HG02642 (cell line): Measurements from ENCODE around the gene KCNA1.

Experiments used
- ATAC-seq: cut with Tn5 transposase; IDR thresholded peaks from one replicate; pipeline ENCODE4 v1.9.1; 2021; ENCODE audit warnings: mild to moderate bottlenecking; ENCODE audit not compliant: unreplicated experiment, poor library complexity

The KCNA1 gene

DNA sequence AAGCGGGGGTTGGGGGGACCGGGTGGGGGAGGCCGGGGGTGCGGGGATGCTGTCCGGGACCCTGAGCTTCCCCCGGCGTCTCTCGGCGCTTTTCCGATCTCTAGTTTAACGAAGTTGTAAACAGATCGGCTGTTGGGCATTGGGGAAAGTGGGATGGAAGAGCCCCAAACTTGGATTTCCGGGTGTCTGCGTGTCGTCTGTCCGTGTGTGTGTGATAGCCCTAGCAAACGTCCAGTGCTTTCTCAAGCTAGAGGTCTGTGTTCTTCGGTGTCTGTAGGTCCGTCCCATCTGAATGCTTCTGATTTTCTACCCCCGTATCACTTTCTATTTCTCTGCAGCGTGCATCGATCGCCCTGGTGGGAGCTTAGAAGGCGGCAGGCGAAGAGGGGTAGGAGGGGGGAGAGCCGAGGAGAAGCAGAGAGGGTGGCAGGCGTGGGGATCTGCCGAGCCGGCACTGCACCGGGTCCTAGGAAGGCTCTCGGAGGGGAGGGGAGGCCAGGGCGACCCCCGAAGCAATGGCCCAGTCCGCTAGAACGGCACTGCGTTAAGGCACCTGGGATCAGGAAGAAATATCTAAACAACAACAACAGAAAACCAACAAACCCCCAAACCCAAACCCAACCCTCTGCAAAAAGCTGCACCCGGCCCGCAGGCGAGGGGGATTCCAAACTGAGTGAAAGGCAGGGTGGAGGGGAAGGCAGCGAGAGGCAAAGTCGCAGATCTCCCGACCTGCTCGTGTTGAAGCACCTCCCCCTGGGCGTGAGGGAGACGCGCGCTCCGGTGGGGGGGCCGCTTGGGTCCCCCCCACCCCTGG, 1.0 kb downstream of the KCNA1 start:
- ATAC-seq = no peak

DNA sequence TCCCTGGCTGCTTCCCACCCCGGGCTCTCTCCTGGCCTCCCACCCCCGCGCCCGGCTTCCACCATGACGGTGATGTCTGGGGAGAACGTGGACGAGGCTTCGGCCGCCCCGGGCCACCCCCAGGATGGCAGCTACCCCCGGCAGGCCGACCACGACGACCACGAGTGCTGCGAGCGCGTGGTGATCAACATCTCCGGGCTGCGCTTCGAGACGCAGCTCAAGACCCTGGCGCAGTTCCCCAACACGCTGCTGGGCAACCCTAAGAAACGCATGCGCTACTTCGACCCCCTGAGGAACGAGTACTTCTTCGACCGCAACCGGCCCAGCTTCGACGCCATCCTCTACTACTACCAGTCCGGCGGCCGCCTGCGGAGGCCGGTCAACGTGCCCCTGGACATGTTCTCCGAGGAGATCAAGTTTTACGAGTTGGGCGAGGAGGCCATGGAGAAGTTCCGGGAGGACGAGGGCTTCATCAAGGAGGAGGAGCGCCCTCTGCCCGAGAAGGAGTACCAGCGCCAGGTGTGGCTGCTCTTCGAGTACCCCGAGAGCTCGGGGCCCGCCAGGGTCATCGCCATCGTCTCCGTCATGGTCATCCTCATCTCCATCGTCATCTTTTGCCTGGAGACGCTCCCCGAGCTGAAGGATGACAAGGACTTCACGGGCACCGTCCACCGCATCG, 1.8 kb downstream of the KCNA1 start:
- ATAC-seq = no peak

DNA sequence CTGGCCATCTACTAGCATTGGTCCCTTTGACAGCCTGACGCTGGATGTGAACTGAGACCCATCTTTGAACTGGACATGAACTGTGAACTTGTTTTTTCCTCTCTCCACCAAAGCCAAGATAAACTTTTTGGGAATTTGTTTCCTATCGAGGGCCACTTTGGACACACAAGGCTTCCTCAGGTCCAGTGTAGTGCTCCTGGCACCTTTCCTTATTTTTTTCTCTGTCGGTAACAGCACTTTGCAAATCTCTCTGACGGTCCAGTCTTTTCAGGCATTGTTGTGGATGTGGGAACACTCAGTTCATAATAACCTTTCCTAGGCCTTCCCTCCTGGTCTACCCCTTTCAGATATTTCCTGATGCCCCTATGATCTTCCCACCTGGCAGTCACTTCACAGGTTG, 5.0 kb downstream of the KCNA1 start:
- no peak for ATAC-seq

DNA sequence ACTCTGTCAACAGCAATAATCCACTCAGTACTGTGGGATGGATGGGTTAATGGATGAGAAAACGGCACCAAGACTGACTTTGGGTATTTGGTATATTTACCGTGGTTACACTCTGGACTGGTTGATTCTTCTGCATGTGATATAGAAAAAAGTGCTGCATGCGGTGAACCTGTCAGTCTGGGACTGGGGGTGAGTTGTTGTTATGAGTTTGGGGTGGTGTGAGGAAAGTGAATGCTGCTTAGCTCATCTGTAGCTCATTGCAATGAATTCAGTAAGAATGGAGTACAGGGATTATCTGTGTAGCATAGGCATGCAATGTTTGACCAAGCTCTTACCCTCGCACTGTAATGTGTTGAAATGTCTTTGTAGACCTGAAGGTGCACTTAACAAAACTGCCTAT, 6.0 kb downstream of the KCNA1 start:
- no peak for ATAC-seq

DNA sequence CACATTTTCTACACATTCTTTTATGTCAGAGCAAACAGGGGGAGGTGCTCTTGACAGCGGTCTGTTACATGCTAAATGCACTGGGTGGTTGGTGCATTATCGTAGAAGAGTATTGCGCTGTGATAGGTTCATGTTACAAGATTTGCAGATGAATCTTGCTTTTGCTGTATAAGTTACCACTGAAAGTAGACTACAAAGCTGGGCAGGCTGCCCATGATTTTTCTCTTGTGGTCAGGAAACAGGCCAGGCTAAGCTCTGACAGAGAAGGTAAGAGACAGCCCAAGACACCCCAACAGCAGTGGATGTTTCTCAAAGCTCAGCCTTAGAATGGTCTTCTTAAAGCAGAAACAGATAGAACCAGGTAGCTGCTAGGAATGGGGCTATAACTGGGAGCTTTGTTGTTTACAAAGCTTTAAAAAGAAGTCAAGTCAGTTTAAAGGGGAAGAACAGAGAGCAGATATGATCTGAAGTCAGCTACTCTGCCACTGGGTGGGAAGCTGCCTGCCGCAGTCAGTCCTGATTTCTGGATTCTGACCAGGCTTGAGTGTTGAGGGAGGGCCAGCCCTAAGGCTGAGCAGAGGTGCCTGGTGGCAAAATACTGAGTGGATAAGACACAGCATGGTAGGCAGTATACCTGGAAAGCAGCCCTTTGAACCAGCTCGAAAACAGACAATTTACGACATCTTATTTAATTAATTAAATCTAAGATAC, 9.4 kb downstream of the KCNA1 start:
- no peak for ATAC-seq

DNA sequence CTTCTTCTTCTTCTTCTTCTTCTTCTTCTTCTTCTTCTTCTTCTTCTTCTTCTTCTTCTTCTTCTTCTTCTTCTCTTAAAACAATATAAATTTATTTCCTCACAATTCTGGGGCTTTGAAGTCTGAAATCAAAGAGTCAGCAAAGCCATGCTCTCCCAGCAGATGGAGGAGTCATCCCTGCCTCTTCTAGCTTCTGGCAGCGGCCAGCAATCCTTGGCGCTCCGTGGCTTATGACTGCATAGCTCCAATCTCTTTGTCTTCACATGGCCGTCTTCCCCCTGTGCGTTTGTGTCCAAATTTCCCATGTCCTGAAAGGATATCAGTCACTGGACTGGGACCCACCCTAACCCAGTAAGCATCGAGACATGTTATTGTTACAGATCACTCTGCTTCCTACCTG, 22.9 kb downstream of the KCNA1 start:
- no peak for ATAC-seq

DNA sequence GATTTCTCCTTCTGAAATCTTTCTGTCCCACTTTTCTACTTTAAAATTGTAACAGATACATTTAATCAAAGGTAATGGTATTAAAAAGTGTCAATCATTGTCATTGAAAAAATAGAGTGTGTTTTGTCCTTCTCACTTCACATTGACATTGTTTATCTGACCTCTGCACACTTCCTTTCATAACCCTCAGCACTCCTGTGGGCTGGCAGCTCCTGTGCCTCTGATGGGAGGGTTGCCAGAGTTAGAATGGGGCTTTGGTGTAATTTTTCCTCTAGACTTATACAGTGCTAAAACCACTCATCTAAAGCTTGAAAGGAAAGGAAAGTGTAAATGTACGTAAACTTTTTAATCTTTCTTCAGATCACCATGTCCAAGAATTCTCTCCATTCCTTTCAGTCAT, 23.7 kb downstream of the KCNA1 start:
- no peak for ATAC-seq

DNA sequence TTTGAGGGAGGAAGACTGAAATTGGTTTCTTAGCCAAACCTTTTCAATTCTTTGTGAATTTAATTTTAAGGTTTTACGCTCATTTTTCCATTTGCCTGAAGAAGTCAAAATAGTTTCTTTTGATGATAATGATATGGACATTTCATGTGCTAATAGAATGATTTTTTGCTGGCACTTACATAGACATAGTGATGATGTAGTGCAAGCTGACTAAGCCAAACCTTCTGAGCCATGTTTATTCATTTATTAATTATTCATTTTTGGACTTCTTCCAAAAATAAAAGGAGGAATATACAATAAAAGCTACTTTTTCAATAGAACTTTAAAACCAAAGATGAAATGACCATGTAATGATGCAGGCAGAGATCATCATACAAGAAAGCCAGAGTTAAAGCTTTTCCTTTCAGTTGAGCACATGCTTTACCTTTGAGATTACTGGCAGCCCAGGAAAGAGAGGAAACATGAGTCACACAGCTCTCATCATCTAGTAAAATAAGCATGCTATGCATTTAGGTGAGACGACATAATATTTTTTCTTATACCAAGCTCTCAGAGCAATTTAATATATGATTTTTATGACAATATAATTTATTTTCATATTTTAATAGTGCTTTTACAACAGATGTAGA, 24.8 kb downstream of the KCNA1 start:
- no peak for ATAC-seq

DNA sequence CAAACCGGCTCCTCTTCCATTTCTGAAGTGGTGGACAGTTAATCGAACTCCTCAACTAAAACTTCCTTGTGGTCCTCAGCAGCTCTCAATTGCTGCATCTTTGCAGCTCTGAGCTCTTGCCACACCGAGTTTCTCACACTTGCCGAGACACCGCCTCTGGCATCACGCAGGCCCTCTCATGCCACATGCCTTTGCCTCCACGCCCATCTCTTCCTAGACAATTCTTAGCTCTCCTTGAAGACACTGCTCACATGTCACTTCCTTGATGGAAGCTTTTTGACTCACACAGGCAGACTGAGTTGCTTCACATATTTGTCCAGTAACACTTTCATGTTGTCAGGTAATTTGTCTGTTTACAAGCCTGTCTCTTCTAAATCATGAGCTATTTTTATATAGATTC, 29.2 kb downstream of the KCNA1 start:
- no peak for ATAC-seq

DNA sequence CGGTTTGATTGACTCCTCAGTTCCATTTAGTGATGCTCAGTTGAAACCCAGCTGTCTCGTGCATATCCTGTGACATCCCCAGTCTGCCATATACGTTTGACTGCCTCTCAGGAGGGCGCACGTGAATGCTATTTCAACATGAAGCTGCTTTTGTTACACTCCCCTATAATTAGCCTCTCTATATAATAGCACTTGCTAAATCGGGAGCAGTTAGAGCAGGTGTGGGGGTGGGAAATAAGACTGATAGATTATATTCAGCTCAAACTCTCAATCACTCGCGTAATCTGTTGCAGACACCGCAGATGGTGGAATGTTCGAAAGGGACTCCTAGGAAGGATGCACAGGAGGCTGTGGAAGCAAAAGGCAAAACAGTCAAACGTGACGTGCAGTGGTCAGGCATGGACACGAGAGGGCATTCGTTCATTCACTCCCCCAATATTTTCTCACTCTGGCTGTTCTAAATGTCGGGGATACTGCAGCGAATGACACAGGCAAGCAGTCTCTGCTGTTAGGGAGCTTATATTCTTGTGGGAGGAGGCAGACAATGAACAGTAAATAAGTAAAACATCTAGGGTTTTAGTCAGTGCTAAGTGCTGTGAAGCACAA, 29.8 kb downstream of the KCNA1 start:
- no peak for ATAC-seq

DNA sequence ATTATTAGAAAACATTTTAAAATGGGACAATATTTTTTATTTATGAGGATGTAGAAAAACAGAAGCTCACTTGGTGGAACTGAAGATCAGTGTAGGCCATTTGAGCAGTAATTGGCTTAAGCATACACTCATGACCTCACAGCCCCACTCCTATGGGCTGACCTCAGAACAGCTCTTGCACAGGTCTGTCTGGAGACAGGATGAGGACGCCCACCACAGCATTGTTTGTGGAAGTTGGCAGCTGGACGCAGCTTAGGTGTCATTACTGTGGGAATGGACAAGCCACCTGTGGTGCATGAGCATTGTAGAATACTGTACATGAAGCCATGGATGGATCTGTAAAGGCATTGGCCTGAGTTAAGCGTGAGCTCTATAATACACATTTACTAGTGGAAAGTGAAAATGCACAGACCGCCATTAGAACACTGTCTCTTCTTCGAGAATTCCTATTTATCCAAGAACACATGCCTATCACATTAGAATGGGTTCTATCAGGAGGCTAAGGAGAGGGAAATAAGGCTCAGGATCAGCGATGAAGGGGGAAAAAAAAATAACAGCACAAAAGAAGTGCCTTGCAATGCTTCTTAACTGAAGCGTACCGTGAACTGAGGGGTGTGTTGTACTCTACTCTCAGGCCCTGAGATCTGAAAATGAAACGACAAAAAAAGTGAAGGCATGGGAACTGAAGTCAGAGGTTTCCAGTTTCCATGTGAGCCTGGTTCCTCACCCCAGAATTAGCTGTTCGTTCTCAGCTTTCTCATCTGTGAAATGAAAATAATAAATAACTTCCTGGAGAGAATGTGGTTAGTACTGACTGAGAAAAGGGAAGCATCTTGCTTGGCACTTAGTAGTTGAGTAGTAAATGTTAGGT, 33.6 kb downstream of the KCNA1 start:
- peak; percentile 82 for ATAC-seq

DNA sequence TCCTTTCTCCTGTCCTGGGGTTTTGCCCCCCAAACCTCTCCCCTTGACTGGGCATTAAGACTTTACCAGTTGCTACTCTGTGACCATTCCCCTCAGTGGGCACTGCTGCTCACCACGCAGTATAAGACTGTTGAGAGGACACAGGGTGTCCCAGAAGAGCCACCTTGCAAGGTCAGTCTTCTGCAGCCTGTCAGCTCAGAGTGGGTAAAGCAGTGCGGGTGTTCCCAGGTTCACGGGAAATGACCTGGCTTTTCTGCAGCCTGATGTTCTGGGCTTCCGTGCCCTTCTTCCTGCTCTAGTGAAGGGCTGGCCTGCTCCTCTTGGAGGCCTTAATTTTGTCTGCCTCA, 34.2 kb downstream of the KCNA1 start:
- ATAC-seq = peak; percentile 42

DNA sequence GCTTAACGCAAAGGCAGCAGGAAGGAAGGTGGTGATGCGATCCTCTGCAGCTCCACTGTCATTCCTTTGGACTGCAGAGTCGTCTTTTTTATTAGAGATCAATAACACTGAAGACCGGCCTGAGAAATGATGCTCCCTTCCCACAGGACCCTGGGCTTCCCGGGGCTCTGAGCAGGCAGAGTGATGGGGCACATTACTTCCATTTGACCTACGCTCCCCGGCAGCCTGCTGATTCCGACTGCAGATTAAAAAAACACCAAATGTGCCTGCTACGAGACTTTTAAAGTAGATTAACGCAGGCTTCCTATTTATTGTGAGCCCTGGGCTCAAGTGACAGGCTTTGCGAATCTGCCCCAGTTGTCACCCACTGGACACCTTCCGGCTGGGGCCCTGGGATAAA, 37.5 kb downstream of the KCNA1 start:
- no peak for ATAC-seq

DNA sequence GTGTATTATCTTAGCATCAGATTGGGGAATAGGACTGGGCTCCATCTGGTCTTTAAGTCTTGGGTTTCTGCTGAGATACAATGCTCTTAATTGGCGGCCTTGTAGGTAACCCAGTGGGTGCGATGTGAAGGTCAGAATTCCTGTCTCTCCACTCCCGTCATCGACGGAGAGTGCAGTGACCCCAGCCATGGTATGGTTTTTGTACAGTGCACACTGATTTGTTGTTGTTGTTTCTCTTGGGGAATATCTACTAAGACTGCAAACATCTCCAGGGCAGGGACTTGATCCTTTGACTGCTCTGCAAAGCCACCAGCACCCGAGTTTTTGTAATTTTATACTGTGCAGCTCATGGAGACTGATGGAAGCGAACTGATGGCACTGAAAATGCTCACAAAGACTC, 41.4 kb downstream of the KCNA1 start:
- no peak for ATAC-seq

DNA sequence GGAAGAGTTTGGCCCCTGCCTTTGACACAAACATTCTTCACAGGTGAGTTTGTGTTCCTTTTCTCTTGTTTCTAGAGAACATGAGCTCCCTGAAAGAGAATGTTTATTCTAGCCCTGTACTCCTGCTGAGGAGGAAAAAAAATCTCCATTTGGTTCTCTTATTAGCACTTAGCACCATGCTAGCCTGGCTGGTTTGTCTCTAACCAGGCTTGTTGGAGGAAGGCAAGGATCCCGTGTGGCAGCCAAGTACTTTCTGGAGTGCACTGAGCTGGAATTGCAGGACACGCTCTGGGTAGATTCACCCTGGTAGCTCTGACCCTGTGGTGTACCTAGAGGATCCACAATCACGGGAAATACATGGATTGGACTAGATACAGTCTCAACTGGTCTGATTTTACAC, 41.9 kb downstream of the KCNA1 start:
- no peak for ATAC-seq

DNA sequence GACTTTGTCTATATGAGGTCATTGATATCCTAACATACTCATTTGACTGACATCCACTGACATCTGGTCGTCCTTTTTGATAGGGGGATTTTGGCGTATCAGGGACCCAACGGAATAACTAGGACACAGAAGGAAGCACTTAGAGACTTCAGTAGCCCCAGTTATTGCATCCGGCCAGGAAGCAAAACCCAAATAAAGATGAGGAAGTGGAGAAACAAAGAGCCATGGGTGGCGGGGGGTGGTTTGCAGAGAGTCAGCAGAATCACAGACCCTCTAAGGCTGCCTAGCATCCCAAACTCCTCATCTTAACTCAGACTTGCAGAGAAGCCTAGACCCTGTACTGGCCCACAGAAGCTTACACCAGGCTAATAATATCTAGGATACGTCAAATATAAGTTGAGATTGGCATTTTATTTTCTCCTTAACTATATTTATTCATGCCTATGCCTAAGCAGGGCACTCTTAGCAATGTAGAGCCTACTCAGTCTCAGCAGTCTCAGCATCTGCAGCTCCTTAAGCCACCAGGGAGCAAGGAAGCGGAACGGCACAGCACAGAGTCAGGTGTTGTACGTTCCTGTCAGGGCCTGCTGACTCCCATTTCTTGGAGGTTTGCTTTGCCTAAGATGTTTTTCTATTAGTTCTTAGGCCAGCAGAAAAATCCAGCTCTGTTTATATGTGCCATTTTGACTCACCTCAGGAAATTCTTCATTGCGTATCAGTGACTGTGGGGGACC, 45.1 kb downstream of the KCNA1 start:
- no peak for ATAC-seq

DNA sequence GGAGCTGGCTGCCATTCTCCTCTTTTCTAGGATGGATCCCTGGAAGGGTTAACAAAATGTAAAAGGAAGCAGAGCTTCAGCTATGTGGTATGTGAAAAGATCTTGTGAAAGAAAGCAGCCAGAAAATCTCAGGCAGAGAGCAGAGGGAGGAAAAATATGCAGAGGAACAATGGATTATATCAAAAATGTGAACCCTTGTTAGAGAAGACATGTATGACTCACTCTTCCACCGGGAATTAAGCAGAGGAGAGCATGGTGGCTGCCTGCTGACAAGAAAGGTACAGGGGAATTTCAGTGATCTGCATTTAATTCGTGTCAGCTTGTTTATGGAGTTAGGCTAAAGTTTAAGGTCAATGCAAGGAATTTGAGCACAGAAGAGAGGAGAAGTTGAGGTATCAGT, 46.3 kb downstream of the KCNA1 start:
- ATAC-seq = no peak

DNA sequence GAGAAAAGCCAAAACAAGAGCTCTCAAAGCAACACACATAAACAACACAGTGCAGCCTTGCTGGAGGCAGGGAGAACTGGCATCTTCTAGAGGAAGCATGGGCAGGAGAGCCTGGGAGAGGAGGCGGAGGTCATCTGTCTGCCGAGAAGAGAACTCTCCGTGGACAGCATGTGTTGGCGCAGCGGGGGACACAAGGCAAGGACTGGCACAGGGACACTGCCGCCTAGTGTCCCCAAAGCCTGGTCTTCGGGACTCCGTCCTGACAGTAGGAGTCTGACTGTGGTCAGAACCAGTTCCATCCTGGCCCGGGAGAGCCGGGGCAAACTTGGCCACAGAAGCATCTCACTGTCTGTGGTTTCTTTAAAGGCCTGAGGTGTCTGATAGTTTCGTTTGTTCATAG, 47.3 kb downstream of the KCNA1 start:
- ATAC-seq = no peak

DNA sequence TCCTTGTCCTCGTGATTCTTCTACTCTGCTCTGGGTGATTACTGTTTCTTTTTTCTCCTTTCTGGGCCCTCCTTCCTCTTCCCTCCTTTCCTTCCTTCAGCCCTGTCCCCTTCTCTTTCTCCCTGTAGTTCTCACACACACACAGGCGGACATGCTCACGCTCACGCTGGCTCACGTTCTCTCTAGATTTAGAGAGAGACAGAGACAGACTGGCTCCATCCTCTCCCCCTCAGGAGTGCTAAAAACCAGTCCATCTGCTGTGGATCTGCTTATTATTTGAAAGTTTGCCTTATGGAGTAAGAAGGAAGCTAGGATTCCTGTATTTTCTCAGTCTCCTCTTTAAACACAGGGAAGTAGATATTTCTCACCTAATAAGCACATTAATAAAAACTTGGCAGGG, 48.1 kb downstream of the KCNA1 start:
- no peak for ATAC-seq
